Glomerular visceral epithelial cell (primary cell): ENCODE measurements around the gene APP.
"Not testable (repeated sequence)": the region's sequence is repeated elsewhere in the genome, so short reads cannot be mapped to it uniquely, and the experiment has no call there.

ENCODE experiments used
- DNase-seq: peaks from one replicate; pipeline ENCODE4 v3.0.0-alpha.2; 2016; ENCODE audit errors: extremely low spot score

Gene APP

DNA sequence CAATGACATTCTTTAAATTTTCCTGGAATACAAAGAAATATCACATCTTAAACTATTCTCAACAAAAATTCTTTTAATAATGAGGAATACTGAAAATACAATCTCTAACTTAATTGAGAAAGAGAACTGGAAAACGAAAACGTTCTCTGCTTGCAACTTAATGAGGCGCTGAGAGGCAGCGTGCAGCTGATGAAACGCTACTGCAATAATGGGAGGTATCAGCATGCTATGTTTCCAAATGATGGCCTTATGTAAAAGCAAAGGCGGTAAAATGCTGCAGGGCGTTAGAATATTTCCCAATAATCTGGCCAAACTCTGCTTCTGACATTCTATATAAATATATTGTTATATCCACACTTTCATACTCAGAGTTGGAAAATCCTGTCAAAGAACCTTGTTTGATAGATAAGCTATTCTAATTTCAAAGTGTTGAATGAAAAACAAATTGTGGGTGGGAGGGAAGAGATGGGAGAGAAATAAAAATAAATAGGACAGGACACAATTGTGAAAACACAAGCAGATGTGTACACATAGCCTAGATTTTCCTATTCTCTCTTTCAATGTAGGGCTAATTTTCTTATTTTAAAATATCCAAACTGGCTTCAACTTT lies 70.9 kb downstream of the APP start:
- no peak for DNase-seq

DNA sequence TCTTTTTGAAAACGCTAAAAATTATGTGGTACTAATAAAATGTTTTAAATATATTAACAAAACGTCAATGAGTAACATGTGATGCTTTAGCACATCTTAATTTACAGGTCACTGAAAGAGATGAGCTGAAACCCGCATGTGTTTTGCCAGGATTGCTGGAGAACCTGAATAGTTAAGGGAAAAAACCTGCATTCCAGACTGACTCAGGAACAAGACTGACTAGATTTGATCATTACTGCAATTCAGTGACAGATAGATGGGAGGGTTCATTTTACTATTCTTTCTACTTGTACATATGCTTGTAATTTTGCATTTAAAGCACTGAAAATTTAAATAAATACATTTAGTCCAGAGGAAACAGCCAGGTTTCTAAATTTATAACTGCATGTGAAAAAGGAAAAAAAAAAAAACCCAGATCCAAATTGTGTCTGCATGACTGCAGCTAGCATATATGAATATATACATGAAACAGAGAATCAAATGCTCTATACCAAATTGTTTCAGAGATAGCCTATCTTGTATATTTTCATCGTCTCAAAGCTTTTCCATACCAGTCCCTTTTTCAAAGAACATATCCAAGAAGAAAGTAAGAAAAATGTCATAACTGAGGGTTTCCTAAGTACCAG lies 71.7 kb downstream of the APP start:
- no peak for DNase-seq

DNA sequence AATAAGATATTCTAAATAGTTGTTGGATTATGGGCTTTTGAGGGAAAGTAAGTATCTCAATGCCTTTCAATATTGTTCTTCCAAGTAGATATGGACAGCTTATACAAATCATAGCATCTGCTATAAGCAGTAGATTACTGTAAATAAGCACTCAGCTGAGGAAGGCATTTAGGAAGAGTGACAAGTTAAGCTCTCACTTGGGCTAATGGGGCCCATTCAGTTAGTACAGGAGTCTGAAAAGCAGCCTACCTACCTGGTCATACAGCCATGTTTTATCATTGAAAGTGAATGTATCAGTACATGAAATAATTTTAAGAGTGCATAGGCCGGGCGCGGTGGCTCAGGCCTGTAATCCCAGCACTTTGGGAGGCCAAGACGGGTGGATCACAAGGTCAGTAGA lies 73.1 kb downstream of the APP start:
- DNase-seq: no peak

DNA sequence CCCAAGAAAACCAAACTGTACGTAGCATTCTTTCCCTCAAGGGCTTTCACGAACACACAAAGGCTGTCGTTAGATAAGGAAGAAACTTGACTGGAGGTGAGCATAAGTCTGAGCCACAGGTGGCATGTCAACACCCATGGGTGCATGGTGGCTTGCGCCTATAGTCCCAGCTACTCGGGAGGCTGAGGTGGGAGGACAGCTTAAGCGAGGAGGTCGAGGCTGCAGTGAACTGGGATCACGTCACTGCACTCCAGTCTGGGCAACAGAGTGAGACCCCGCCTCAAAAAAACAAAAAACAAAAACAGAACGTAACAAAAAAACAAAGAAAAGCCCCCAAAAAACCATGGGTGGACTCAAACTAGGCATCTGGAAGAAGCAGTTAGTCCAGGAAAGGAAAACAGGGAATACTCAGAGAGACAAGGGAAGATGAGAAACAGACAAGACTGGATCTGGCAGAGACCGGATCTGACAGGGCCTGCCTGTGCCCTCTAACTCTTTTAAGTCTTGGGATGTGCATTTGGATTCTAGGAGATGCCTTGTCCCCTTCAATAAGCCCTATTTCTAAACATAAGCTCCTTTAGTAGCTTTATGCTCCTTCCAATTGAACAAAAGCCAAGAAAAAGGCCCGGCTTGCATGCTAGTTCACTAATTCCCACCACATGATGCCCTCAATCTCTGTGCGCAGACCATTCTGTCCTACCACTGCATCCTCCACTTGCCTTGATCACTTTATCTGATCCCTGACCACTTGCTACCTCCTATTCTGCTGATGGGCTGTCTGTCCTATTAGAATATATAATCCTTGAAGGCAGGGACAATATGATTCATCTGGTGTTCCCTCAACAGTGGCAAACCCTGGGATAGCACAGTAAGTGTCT lies 73.8 kb downstream of the APP start:
- no peak for DNase-seq

DNA sequence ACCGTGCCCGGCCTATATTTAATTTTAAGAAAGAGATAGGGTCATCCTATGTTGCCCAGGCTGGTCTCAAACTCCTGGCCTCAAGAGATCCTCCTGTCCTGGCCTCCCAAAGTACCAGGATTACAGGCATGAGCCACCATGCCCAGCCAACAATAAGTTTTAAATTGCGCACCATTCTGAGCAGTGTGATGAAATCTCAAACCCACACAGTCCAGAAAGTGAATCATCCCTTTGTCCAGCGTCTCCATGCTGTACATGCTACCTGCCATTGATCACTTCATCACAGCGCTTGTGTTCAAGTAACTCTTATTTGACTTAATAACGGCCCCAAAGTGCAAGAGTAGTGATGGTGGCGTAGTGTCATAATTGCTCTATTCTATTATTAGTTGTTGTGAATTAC lies 75.4 kb downstream of the APP start:
- DNase-seq: no peak

DNA sequence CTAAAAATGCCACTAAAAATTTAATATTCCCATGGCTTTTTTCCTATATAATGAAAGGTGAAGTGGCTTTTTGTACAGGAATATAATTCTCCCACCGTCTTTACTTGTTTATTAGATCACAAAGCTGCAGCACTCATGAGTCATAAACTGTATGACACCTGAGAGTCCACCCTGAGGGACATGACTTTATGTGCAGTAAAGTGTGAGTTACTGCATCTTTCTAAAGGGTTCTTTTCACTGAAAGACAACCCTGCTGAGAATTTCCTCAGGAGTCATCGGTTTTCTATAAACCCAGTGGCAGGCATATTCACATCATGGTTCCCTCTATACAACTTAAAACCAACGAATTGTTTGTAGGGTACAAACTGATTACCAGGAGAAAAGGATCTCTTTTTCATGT lies 77.4 kb downstream of the APP start:
- DNase-seq: peak; percentile 14

DNA sequence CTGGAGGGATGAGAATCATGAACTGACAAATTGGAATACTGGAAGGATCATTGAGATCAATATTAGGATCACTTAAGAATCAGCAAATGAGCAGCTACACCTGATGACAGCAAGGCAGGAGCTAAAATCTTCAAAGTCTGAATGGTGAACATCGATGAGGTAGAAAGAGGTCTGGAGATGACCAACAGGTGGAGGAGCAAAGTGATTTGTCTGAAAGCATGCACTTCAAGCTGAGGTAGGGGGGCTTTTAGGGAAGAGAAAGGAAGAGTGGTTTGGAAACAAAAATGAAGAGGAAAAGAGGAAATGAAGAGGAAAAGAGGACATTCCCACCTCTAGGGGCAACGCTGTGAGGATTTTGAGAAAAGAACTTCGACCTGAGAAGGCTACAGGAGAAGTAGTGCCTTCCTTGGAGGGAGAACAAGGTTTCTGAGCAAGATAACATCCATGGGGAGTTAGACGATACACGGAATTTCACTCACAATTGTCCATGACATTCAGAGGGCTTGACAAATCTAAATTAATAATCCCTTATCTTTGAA lies 79.0 kb downstream of the APP start:
- no peak for DNase-seq

DNA sequence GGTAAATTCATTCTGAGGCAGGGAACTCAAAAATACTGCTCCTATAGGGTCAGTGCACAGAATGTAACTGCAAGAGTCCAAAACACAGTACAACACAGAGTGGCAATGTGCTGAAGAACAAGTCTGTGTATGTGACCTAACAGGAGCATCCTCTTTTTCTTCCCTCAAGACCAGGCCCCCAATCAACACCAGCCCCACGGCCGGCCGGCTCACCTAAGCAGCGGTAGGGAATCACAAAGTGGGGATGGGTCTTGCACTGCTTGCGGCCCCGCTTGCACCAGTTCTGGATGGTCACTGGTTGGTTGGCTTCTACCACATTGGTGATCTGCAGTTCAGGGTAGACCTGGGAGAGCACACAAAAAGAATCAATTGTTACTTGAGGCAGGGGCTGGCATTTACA lies 80.8 kb downstream of the APP start:
- no peak for DNase-seq

DNA sequence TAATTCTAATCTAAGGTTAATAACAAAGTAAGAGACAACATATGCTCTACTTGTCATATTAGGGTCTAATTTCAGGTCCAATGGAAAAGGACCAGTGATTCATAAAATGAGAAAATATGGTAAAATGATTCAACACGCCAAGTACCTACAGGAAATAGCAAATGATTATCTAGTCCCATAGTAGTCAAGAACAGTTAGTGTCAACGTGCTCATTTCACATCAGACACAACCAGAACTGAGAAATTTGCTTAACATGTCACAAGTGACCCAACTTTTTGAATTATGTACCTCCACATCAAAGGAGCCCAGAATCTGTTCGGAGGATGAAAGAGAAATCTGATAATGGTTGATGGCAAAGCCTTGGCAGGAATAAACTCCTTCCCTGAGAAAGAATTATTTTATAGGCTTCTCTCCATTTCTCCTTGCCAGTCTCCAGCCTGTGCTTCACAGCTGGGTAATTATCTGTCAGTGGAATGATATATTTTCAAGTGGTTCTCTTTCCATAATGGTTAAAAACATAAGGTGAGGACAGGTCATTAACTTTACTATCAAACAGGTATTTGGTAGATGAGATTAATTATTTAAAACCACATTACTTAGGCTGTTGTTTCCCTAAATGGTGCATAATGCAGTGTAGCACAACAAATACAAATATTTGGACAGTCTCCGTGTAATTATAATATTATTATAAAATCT lies 83.2 kb downstream of the APP start:
- no peak for DNase-seq

DNA sequence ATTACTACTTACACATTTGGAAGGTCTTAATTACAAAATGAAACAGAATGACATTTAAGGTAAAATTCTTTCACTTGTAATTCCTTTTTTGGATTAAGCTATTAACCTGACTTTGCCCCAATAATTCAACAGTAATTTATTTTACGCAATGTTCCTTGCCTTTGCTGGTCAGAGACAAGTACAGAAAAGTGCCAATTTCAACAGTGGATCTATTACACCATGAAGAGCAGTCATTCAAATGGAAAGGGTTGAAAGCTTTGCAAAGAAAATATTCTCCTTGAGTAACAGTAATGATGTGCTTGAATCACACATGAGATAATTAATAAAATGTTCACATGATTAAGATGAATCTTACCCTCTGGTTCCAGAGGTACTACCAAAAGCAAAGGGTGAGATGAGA lies 84.7 kb downstream of the APP start:
- DNase-seq: no peak

DNA sequence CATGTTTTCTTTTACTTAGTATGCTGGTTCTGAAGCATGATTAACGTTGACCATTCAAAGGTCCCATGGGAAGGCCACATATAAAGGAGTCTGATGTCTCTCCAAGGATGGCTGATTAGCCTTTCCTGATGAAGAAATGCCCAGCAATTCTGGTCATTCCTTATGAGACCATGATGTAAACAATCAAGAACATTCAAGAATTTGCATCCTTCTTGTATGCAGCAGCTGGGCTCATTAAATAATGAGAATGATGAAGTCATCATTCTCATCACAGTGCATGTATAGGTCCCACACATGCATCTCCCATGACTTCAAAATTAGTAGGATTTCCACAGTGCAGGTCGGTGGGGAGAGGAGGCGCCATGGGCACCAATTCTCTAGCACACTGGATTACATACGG lies 85.4 kb downstream of the APP start:
- no peak for DNase-seq

DNA sequence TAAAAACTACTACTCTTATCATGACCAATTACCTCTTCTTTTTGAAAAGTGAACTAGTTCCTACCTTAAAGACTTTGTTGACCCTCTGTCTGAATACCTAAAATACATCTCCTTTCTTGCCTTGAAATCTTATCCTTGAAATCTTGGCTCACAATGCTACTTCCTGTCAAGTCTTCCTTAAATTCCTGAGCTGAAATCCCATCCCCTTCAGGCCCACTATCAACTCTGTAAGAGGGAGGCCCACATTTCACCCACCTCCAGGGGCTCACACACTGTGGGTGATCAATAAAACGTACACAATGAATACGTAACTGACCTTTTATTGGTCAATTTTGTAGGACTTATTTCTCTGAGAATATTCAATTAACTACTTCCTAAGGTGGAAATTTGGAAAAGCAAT lies 88.0 kb downstream of the APP start:
- no peak for DNase-seq

DNA sequence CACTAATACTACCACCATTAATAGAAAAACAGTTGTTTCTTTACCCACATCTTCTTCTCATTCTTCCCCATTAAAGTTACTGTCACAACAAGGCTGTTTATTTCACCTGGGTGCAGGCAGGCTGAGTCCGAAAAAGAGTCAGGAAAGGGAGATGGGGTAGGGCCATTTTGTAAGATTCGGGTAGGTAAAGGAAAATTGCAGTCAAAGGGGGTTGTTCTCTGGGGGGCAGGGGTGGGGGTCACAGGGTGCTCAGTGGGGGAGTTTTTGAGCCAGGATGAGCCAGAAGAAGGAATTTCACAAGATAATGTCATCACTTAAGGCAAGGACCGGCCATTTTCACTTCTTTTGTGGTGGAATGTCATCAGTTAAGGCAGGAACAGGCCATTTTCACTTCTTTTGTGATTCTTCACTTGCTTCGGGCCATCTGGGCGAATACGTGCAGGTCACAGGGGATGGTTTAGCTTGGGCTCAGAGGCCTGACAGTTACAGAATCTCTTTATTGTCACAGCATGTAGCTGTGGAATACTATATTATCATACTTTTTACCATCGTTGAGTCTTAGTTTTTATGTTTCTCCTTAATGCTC lies 89.3 kb downstream of the APP start:
- not testable (repeated sequence) for DNase-seq

DNA sequence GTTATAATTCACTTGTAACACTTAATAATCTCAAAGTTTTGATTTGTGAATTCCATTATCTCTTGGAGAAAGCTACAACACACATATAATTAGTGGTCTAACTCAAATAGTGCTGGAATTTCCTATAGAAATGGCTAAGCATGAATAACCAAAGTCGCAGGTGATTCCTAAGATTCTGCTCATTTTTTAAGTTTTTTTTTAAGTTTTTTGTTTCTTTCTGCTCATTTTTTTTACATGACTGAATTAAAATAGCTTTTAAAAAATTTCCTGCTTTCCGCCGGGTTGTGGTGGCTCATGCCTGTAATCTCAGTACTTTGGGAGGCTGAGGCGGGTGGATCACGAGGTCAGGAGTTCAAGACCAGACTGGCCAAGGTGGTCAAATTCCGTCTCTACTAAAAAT lies 90.4 kb downstream of the APP start:
- no peak for DNase-seq

DNA sequence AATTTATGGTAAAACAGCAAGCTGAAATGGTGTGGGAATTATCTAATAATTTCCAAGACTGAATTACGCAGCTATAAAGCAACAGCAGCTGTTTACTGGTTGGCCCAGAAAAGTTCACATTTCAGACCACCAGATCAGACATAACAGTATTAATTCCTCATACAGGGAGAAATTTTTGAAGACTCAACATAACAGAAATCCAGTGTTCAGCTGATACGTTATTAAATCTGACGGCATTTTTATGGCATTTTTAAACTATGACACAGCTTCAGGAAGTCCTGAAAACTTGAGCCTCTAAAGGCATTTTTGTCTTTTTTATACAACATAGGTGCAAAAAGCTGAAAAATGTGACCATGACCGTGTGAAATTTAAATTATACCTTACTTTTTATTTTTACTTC lies 91.2 kb downstream of the APP start:
- DNase-seq: no peak

DNA sequence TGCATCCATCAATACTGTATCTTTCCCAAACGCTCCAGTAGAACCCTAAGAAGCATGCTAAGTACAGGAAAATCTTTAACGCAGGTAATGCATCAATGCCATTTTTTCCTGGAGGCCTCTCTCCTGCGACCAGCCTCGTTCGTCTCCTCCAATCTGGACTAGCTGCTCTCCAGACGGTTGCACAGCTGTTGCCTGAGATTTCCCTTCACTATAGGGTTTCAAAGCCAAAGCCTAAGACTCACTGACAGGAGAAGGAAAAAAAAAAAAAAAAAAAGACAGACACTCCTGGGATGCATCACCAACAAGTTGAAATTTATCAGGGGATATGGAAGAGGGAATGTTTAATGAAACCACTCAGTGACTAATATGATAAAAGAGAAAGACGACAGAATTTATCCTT lies 93.0 kb downstream of the APP start:
- DNase-seq: no peak

DNA sequence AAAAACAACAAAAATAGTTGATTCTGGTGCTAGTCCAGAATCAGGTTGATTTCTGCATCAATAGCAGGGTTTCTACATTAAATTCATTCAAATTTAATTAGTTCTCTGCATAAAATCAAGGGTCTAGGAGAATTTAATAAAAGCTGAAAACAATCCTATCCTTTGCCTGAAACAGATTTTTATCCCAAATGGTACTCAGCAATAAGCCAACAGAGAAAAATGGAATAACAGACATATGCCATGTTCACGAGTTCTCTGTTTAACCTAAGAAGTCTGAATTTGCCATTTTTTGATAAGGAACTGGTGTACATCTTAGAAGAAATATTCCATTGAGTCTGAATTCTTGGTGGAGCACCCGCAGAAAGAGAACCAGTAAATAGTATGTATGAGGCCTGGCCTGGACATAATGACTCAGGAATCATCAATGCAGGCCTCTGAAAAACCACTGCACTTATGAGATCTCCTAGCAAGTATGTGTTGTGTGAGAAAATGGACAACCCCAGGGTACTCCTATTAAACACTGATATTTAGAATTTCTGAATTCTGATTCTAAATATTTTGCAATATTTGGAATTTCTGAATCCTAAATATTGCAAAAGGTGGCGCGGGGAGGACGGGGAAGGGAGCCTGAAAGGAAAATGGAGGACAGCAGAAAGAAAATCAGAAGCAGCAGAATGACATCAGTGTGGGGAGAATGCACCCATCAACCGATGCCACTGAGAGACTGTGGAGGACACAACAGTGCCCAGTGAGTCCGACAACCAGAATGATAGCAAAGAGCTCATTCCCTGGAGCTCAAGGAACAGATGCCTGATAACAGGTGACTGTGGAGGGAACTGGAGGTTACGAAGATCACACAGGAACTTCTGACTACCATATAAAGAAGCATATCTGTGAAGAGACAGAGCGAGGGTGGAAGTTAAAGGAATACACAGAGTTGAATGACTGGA lies 97.6 kb downstream of the APP start:
- DNase-seq: peak; percentile 50

DNA sequence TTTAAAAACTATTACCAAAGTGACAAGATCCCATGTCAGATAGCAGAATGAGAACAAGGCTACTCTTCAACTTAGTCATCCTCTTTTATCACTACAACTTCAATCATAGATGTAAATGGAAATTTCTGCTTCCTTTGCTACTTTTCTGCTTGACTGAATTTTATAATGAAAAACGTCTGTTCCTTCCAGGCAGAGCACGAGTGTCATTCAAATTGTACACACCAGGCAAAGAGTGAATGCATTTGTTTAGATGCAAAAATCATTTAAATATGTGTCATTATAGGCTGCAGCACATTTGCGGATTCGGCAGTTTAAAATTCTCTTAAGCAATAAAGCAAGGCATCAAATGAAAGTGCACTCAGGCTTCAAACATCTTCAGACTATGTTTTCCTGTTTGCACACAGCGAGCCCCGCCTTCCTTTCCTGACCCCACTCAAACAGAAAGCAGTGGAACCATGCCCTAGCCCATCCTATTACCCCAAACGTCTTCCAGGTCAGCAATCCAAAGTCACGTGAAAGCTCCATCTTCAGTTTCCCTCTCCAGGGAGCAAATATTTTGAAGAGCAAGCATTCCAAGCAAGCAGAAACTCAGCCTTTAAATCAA lies 99.6 kb downstream of the APP start:
- DNase-seq: peak; percentile 51

DNA sequence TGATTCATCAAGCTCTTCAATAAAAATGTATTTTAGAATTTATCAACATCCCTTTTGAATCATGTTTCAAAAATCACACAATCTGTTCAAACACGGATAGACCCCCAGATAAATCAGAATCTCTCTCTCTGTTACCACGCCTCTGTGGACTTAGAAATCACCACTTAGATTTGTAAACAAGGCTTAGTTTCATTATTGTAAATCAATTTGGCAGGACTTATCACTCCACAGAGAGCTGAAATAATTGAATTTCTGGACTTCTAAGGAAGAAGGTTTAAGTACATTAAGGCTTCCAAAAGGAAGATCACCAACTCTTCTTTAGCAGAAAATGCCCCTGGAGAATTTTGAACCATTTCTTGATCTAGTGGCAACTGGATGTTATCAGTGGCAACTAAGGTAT lies 100.4 kb downstream of the APP start:
- DNase-seq: no peak

DNA sequence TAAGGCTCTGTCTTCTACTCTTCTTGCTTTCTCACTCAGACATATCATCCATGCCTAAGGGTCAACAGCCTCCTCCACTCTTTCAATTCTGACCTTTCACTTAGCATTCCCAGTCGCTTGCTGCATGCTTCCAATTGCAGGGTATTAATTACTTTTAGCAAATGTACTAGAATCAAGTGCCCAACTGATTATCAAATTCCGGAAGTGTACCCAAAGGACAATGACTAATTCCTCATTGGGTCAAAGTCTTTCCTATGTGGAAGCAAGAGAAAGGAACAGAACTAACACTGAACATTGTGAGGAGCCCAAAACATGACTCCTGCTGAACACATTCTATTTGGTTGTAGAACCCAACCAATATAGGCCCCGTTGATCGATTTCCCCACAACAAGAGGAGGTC lies 101.8 kb downstream of the APP start:
- no peak for DNase-seq
